Thyroid gland (tissue), 4 donors: ENCODE data around the gene DEFB123.
"Not testable (repeated sequence)": the region's sequence is repeated elsewhere in the genome, so short reads cannot be mapped to it uniquely, and the experiment has no call there.

Experiments
- CTCF ChIP-seq, 6 experiments: fragments of 200-600 bp in 3 of 6; fragments of 450-650 bp in 3 of 6; sonication (generic) in 3 of 6; IDR thresholded peaks; one replicate each; pipeline ENCODE4 v1.5.1; 2016 to 2019; ENCODE audit warnings: antibody characterized with exemption in 6 of 6, mild to moderate bottlenecking in 2 of 6, inconsistent platforms in 1 of 6, moderate library complexity in 1 of 6
- POLR2A ChIP-seq, 2 donors: fragments of 450-650 bp; IDR thresholded peaks; one replicate each; pipeline ENCODE4 v1.6.1; 2017; ENCODE audit warnings: antibody characterized with exemption in 2 of 2, mild to moderate bottlenecking in 2 of 2, moderate library complexity in 1 of 2

- not testable (repeated sequence) for TF ChIP-seq CTCF, POLR2A (IDR thresholded peaks at IDR 0.05)
Measured at GRCh38 chr20:31427576-31427975, 12.9 kb upstream of the DEFB123 start.
